Prostate gland (tissue), 2 donors: ENCODE results near the gene CTSF. TPM values are rescaled to one million over a fixed set of nuclear protein-coding genes. Genes with fewer than 3 reads are reported as not detected.

ENCODE experiments used
- DNase-seq: peaks from one replicate; pipeline ENCODE4 v3.0.0-alpha.2; 2019; ENCODE audit warnings: low spot score
- H3K27ac ChIP-seq, 2 donors: fragments of 200-600 bp; sonication (generic); 2 replicates each; pipeline ENCODE4 v1.5.1; 2017 to 2019
- H3K27me3 ChIP-seq: fragments of 200-600 bp; sonication (generic); replicated peaks from 2 replicates; pipeline ENCODE4 v1.5.1; 2019; ENCODE audit not compliant: insufficient read depth
- H3K36me3 ChIP-seq, 2 donors: fragments of 200-600 bp; sonication (generic); 1 replicate in 1 of 2; 2 replicates in 1 of 2; pipeline versions ENCODE4 v1.5.1 to v1.8.1; 2017 to 2019
- H3K4me1 ChIP-seq: fragments of 200-600 bp; sonication (generic); replicated peaks from 2 replicates; pipeline ENCODE4 v1.5.1; 2019
- H3K4me3 ChIP-seq, 2 donors: fragments of 200-600 bp; sonication (generic); 2 replicates each; pipeline ENCODE4 v1.5.1; 2017 to 2019
- H3K9me3 ChIP-seq: fragments of 200-600 bp; sonication (generic); 2 replicates; pipeline ENCODE4 v1.5.1; 2017
- POLR2A ChIP-seq: fragments of 450-650 bp; IDR thresholded peaks from one replicate; pipeline ENCODE4 v1.6.1; 2016; ENCODE audit warnings: antibody characterized with exemption, mild to moderate bottlenecking
- POLR2AphosphoS5 ChIP-seq: sonication (generic); formaldehyde crosslinking; IDR thresholded peaks from one replicate; pipeline ENCODE4 v1.6.1; 2017; ENCODE audit warnings: antibody characterized with exemption
- WGBS: methylation state at CpG from one replicate; pipeline ENCODE4 v1.1.5; 2018; 5-methylcytosine and 5-hydroxymethylcytosine counted together
- intact Hi-C: fragments of 100-400 bp; cut with DNase I; formaldehyde crosslinking; loops from one replicate; pipeline ENCODE4 v1.14.2; 2022
- total RNA-seq, 2 donors: library from RNA; depleted of rRNA; stranded (reverse); fragments of >200 nt; gene quantifications; one replicate each; pipeline ENCODE4 v1.1.0, GENCODE V29; 2016
- TF ChIP-seq, protein P1 (sequence below), 4 experiments: fragments of 200-600 bp in 2 of 4; fragments of 450-650 bp in 2 of 4; sonication (generic) in 2 of 4; IDR thresholded peaks; 1 replicate in 3 of 4; 2 replicates in 1 of 4; pipeline ENCODE4 v1.5.1; 2016 to 2019; ENCODE audit warnings: antibody characterized with exemption in 4 of 4, mild to moderate bottlenecking in 2 of 4, moderate library complexity in 2 of 4

Gene CTSF
- total RNA-seq, 2 donors from 2014 or later = 119 to 130 TPM

DNA sequence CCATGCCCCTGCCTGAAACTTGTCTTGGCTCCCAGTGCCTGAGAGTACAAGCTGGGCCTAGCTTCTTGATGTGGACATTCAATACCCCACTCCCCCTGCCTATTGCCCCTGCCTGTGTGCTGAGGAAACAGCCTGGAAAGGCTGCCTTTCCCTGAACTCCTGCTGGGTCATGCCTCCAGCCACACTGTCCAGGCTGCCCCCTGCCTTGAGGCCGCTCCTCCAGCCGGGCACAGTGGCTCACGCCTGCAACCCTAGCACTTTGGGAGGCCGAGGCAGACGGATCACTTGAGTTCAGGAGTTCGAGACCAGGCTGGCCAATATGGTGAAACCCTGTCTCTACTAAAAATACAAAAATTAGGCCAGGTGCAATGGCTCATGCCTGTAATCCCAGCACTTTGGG lies 34.7 kb upstream of the CTSF start:
- Histone ChIP-seq H3K36me3 (peaks cover 0 to 4% of the 10 kb centered on the region in 2 donors), H3K4me1 (no peaks in the 10 kb centered on the region), H3K27me3 (no peaks in the 10 kb centered on the region), H3K27ac (no peak overlapping the region), H3K4me3 (no peak overlapping the region), H3K9me3 (no peaks in the 10 kb centered on the region)
- intact Hi-C loops = no loop called here
- DNase-seq = no peak
- 81% methylated on average over 6 of the region's 6 CpGs for WGBS
- no peak for TF ChIP-seq POLR2AphosphoS5
- TF ChIP-seq, protein P1, sequence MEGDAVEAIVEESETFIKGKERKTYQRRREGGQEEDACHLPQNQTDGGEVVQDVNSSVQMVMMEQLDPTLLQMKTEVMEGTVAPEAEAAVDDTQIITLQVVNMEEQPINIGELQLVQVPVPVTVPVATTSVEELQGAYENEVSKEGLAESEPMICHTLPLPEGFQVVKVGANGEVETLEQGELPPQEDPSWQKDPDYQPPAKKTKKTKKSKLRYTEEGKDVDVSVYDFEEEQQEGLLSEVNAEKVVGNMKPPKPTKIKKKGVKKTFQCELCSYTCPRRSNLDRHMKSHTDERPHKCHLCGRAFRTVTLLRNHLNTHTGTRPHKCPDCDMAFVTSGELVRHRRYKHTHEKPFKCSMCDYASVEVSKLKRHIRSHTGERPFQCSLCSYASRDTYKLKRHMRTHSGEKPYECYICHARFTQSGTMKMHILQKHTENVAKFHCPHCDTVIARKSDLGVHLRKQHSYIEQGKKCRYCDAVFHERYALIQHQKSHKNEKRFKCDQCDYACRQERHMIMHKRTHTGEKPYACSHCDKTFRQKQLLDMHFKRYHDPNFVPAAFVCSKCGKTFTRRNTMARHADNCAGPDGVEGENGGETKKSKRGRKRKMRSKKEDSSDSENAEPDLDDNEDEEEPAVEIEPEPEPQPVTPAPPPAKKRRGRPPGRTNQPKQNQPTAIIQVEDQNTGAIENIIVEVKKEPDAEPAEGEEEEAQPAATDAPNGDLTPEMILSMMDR (IDR thresholded peaks at IDR 0.05) = no peak
- TF ChIP-seq POLR2A = no peak

DNA sequence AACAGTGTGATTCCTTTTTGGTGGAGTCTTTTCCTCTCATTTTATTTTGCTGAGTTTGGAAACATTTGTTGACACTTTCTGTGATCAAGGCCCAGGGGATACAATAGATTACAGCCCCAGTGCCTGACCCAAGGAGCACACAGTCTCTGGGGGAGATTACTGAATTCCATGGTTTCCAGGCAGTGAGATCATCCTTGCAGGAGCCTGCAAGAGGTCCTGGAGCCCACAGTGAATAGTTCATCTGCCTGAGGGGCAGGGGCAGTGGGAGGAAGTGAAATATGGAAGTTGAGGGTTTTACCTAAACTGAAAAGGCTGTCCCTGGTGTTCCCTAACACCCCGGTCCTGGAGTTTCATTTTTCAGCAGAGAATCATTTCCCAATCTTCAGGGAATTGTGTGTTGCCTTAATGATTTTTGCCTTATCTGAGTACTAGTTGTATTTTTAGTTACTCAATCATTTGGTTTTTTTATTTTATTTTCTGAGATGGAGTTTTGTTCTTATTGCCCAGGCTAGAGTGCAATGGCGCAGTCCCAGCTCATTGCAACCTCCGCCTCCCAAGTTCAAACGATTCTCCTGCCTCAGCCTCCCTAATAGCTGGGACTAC lies 32.3 kb upstream of the CTSF start:
- Histone ChIP-seq H3K4me3 (no peak overlapping the region), H3K27ac (no peak overlapping the region), H3K9me3 (no peaks in the 10 kb centered on the region), H3K4me1 (no peaks in the 10 kb centered on the region), H3K36me3 (peaks cover 0 to 4% of the 10 kb centered on the region in 2 donors), H3K27me3 (no peaks in the 10 kb centered on the region)
- 97% methylated on average over 4 of the region's 4 CpGs for WGBS
- intact Hi-C loops = no loop called here
- TF ChIP-seq POLR2AphosphoS5 (no peak), POLR2A (no peak)
- TF ChIP-seq, protein P1 (IDR thresholded peaks at IDR 0.05) = no peak
- DNase-seq = no peak

GRCh38 chr11:66600219-66600618 lies 31.8 kb upstream of the CTSF start:
- H3K4me1 ChIP-seq = peaks cover under 1% of the 10 kb centered on the region
- no peak overlapping the region for H3K27ac ChIP-seq
- DNase-seq = no peak
- intact Hi-C loops = no loop called here
- TF ChIP-seq POLR2A (no peak), POLR2AphosphoS5 (no peak)
- TF ChIP-seq, protein P1 (IDR thresholded peaks at IDR 0.05) = no peak
- no peaks in the 10 kb centered on the region for H3K27me3 ChIP-seq
- no peaks in the 10 kb centered on the region for H3K9me3 ChIP-seq
- H3K36me3 ChIP-seq = peaks cover 0 to 4% of the 10 kb centered on the region in 2 donors
- 93% methylated on average over 2 of the region's 2 CpGs for WGBS
- no peak overlapping the region for H3K4me3 ChIP-seq

GRCh38 chr11:66598993-66599392 lies 30.6 kb upstream of the CTSF start:
- H3K27me3 ChIP-seq = no peaks in the 10 kb centered on the region
- H3K4me1 ChIP-seq = peaks cover 6% of the 10 kb centered on the region
- H3K36me3 ChIP-seq = peaks cover 0 to 4% of the 10 kb centered on the region in 2 donors
- TF ChIP-seq, protein P1 (IDR thresholded peaks at IDR 0.05) = no peak
- TF ChIP-seq POLR2AphosphoS5 (no peak), POLR2A (no peak)
- DNase-seq = no peak
- H3K4me3 ChIP-seq = no peak overlapping the region
- H3K27ac ChIP-seq = no peak overlapping the region
- 93% methylated on average over 6 of the region's 6 CpGs for WGBS
- no peaks in the 10 kb centered on the region for H3K9me3 ChIP-seq
- intact Hi-C loops = no loop called here

DNA sequence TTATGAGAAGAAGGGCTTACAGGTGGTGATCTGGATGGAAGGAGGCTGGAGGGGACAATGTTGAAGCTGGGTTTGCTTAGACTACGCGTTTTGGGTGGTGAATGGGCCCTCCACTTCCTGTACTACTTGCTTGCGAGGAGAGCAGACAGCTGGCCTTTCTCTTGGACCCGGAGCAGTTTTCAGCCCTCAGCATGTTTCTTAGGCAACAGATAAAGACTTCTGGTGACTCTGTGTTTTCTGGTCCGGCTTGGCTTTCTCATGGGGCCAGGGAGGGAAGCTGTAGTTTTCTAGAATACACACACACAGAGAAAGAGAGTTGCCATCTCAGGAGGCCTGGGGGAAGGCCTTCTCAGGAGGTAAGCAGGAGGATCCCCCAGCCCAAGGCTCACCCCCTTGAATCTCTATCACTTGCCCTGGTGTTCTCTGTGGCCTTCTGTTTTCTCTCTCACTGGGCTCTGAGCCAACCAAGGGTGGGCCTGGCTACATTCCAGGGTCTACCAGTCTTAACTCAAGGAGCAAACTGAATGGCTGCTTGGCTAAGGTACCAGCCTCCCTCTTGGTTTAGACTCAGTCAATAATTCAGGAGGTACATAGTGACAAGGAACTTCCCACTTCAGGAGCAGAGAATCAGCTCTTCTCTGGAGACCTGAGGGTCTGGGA lies 27.0 kb upstream of the CTSF start:
- 54% methylated on average over 5 of the region's 5 CpGs for WGBS
- intact Hi-C loops = no loop called here

More for the DNA sequence above, 27.0 kb upstream of the CTSF start:
- Histone ChIP-seq H3K27ac (no peak overlapping the region), H3K36me3 (peaks cover 0 to 4% of the 10 kb centered on the region in 2 donors), H3K4me1 (peaks cover 8% of the 10 kb centered on the region), H3K4me3 (no peak overlapping the region), H3K27me3 (no peaks in the 10 kb centered on the region), H3K9me3 (no peaks in the 10 kb centered on the region)
- DNase-seq = no peak
- TF ChIP-seq, protein P1 (IDR thresholded peaks at IDR 0.05) = no peak
- TF ChIP-seq POLR2A = no peak
- TF ChIP-seq POLR2AphosphoS5 = no peak
